ENCODE measurements around the gene PASK. TPM values are rescaled to one million over a fixed set of nuclear protein-coding genes. Genes with fewer than 3 reads are reported as not detected.

PASK gene
- total RNA-seq, 1 experiment from 2014 or later, result 51.6 TPM

DNA sequence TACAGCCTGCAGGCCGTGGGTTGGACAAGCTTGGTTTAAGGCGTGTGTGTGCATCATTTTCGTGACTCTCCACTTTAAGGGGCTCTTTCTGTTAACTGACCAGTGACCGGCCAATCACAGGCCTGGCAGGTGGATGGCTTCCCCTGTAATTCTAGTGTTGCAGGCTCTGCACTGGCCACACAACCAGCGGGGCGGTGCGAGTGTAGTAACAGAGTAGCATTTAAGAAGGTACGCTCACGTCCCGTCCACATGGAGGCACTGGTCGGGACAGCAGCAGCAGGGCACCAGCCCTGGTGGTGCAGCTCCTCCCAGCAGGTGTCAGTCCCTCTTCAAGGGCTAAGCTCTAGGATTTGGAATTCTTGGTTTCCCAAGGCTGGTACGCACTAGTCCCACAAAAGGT, 31.2 kb upstream of the PASK start:
- no peak for TF ChIP-seq SIN3A (IDR thresholded peaks at IDR 0.05; ENCODE audit: borderline replicate concordance, insufficient read depth, low read depth, low read length)
- no peak for TF ChIP-seq TCF7L2 (IDR thresholded peaks at IDR 0.05; ENCODE audit: low read depth, low read length)
- TF ChIP-seq POLR2AphosphoS5 (IDR thresholded peaks at IDR 0.05; ENCODE audit: low read depth, low read length), result no peak
- TF ChIP-seq, protein P1, sequence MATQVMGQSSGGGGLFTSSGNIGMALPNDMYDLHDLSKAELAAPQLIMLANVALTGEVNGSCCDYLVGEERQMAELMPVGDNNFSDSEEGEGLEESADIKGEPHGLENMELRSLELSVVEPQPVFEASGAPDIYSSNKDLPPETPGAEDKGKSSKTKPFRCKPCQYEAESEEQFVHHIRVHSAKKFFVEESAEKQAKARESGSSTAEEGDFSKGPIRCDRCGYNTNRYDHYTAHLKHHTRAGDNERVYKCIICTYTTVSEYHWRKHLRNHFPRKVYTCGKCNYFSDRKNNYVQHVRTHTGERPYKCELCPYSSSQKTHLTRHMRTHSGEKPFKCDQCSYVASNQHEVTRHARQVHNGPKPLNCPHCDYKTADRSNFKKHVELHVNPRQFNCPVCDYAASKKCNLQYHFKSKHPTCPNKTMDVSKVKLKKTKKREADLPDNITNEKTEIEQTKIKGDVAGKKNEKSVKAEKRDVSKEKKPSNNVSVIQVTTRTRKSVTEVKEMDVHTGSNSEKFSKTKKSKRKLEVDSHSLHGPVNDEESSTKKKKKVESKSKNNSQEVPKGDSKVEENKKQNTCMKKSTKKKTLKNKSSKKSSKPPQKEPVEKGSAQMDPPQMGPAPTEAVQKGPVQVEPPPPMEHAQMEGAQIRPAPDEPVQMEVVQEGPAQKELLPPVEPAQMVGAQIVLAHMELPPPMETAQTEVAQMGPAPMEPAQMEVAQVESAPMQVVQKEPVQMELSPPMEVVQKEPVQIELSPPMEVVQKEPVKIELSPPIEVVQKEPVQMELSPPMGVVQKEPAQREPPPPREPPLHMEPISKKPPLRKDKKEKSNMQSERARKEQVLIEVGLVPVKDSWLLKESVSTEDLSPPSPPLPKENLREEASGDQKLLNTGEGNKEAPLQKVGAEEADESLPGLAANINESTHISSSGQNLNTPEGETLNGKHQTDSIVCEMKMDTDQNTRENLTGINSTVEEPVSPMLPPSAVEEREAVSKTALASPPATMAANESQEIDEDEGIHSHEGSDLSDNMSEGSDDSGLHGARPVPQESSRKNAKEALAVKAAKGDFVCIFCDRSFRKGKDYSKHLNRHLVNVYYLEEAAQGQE (IDR thresholded peaks at IDR 0.05; ENCODE audit: insufficient read depth in 1 of 2, low read depth in 2 of 2, low read length in 1 of 2), result no peak
- TF ChIP-seq, protein P2, sequence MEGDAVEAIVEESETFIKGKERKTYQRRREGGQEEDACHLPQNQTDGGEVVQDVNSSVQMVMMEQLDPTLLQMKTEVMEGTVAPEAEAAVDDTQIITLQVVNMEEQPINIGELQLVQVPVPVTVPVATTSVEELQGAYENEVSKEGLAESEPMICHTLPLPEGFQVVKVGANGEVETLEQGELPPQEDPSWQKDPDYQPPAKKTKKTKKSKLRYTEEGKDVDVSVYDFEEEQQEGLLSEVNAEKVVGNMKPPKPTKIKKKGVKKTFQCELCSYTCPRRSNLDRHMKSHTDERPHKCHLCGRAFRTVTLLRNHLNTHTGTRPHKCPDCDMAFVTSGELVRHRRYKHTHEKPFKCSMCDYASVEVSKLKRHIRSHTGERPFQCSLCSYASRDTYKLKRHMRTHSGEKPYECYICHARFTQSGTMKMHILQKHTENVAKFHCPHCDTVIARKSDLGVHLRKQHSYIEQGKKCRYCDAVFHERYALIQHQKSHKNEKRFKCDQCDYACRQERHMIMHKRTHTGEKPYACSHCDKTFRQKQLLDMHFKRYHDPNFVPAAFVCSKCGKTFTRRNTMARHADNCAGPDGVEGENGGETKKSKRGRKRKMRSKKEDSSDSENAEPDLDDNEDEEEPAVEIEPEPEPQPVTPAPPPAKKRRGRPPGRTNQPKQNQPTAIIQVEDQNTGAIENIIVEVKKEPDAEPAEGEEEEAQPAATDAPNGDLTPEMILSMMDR (IDR thresholded peaks at IDR 0.05), result no peak
- H3K27me3 ChIP-seq (ENCODE audit: control insufficient read depth, insufficient read depth, low read length), result no peaks in the 10 kb centered on the region
- CTCF ChIA-PET, result no interaction called here
- H3K36me3 ChIP-seq (ENCODE audit: control insufficient read depth, insufficient read depth, low read length), result no peaks in the 10 kb centered on the region
- in situ Hi-C loops (cut with HindIII; ENCODE audit: low pct_unique_long_range_greater_than_20kb, low sequenced_read_pairs) (no loop called here), intact Hi-C loops (cut with micrococcal nuclease; ENCODE audit: unreplicated experiment) (no loop called here)
- no peaks in the 10 kb centered on the region for H3K9me3 ChIP-seq (ENCODE audit: control insufficient read depth, insufficient read depth, low read depth, low read length)
- H3K27ac ChIP-seq (ENCODE audit: low read length), result no peak overlapping the region
- no peak for ATAC-seq
- no peak for DNase-seq (ENCODE audit: low read depth, low spot score)
- POLR2A ChIA-PET, result interaction anchor here (0.7 kb wide), 1 partner anchor 37 kb away, joined by 3 read pairs; no protein-coding TSS in a partner anchor
- BruUV-seq (replicated peaks), result no TSS peak
- H3K4me1 ChIP-seq (ENCODE audit: control insufficient read depth, insufficient read depth, low read length), result no peaks in the 10 kb centered on the region
- no peak overlapping the region for H3K4me3 ChIP-seq (ENCODE audit: low read depth in 2 of 2, low read length in 2 of 2)

GRCh38 chr2:241179899-241180298, 30.6 kb upstream of the PASK start:
- ChIA-PET CTCF (no interaction called here), POLR2A (interaction anchor here (0.7 kb wide), 1 partner anchor 37 kb away, joined by 3 read pairs; no protein-coding TSS in a partner anchor)
- Histone ChIP-seq H3K4me3 (ENCODE audit: low read depth in 2 of 2, low read length in 2 of 2) (no peak overlapping the region), H3K27ac (ENCODE audit: low read length) (no peak overlapping the region), H3K4me1 (ENCODE audit: control insufficient read depth, insufficient read depth, low read length) (no peaks in the 10 kb centered on the region), H3K27me3 (ENCODE audit: control insufficient read depth, insufficient read depth, low read length) (no peaks in the 10 kb centered on the region), H3K36me3 (ENCODE audit: control insufficient read depth, insufficient read depth, low read length) (no peaks in the 10 kb centered on the region), H3K9me3 (ENCODE audit: control insufficient read depth, insufficient read depth, low read depth, low read length) (no peaks in the 10 kb centered on the region)
- in situ Hi-C loops (cut with HindIII; ENCODE audit: low pct_unique_long_range_greater_than_20kb, low sequenced_read_pairs), result no loop called here
- intact Hi-C loops (cut with micrococcal nuclease; ENCODE audit: unreplicated experiment), result no loop called here
- TF ChIP-seq SIN3A (IDR thresholded peaks at IDR 0.05; ENCODE audit: borderline replicate concordance, insufficient read depth, low read depth, low read length), result no peak
- TF ChIP-seq, protein P2 (IDR thresholded peaks at IDR 0.05), result no peak
- no peak for TF ChIP-seq POLR2AphosphoS5 (IDR thresholded peaks at IDR 0.05; ENCODE audit: low read depth, low read length)
- no peak for TF ChIP-seq TCF7L2 (IDR thresholded peaks at IDR 0.05; ENCODE audit: low read depth, low read length)
- TF ChIP-seq, protein P1 (IDR thresholded peaks at IDR 0.05; ENCODE audit: insufficient read depth in 1 of 2, low read depth in 2 of 2, low read length in 1 of 2), result no peak
- DNase-seq (ENCODE audit: low read depth, low spot score) (no peak), ATAC-seq (no peak)
- no TSS peak for BruUV-seq (replicated peaks)
